ENCODE results near the gene IFIT2. TPM values are rescaled to one million over a fixed set of nuclear protein-coding genes. Genes with fewer than 3 reads are reported as not detected.

IFIT2 gene
- total RNA-seq, 1 experiment from 2014 or later: 1.7 TPM

- BruUV-seq (replicated peaks): no TSS peak
- intact Hi-C loops (cut with micrococcal nuclease; ENCODE audit: unreplicated experiment): no loop called here
- TF ChIP-seq CTCF (conservative IDR thresholded peaks at IDR 0.05; ENCODE audit: low read depth, low read length): no peak
- no peak for TF ChIP-seq EZH2 (IDR thresholded peaks at IDR 0.05; ENCODE audit: borderline replicate concordance, low read depth, low read length, poor library complexity, severe bottlenecking)
- no peaks in the 10 kb centered on the region for H3K36me3 ChIP-seq (ENCODE audit: insufficient read depth, low read length, poor library complexity, severe bottlenecking)
- no peak overlapping the region for H3K4me3 ChIP-seq (ENCODE audit: low read depth, low read length, poor library complexity, severe bottlenecking)
- CTCF ChIA-PET: interaction anchor here (0.6 kb wide), 1 partner anchor 215 kb away, joined by 7 read pairs; no protein-coding TSS in a partner anchor
- no peaks in the 10 kb centered on the region for H3K27me3 ChIP-seq (replicated peaks; ENCODE audit: insufficient read depth, low read depth, low read length, poor library complexity)
- DNase-seq (ENCODE audit: low spot score): no peak
- H3K9me3 ChIP-seq (ENCODE audit: low read depth, low read length, poor library complexity, severe bottlenecking): peaks cover 4% of the 10 kb centered on the region
- POLR2A ChIA-PET (ENCODE audit: low non-redundant PET): no interaction called here
- peaks cover 10% of the 10 kb centered on the region for H3K4me1 ChIP-seq (ENCODE audit: insufficient read depth, low read length, poor library complexity, severe bottlenecking)
- no peak overlapping the region for H3K27ac ChIP-seq (ENCODE audit: low read depth, low read length, poor library complexity, severe bottlenecking)
Measured at GRCh38 chr10:89255793-89256192, 46.1 kb upstream of the IFIT2 start.

DNA sequence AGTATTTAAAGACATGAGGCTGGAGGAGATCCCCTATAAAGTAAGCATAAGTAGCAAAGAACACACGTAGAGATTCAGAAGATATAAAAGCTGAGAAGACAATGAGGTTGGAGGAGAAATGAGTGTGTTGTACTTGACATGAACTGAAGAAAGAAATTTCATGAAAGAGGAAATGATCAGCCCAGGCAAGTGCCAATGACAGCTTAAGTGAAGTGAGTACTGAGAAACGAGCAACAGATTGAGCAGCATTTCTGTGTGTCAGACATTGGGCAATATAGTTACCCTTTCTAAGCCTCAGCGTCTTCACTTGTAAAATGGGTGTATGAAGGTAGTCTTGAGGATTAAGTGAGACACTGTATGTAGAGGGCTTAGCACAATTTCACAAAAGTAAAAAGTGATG, 45.5 kb upstream of the IFIT2 start:
- H3K27ac ChIP-seq (ENCODE audit: low read depth, low read length, poor library complexity, severe bottlenecking): no peak overlapping the region
- DNase-seq (ENCODE audit: low spot score): no peak
- no peaks in the 10 kb centered on the region for H3K36me3 ChIP-seq (ENCODE audit: insufficient read depth, low read length, poor library complexity, severe bottlenecking)

GRCh38 chr10:89256962-89257361, 44.9 kb upstream of the IFIT2 start:
- CTCF ChIA-PET: no interaction called here

More for the DNA sequence above, 45.5 kb upstream of the IFIT2 start:
- H3K9me3 ChIP-seq (ENCODE audit: low read depth, low read length, poor library complexity, severe bottlenecking): peaks cover 4% of the 10 kb centered on the region
- no peak for TF ChIP-seq CTCF (conservative IDR thresholded peaks at IDR 0.05; ENCODE audit: low read depth, low read length)
- TF ChIP-seq EZH2 (IDR thresholded peaks at IDR 0.05; ENCODE audit: borderline replicate concordance, low read depth, low read length, poor library complexity, severe bottlenecking): no peak
- BruUV-seq (replicated peaks): no TSS peak
- peaks cover 11% of the 10 kb centered on the region for H3K4me1 ChIP-seq (ENCODE audit: insufficient read depth, low read length, poor library complexity, severe bottlenecking)
- CTCF ChIA-PET: no interaction called here
- H3K27me3 ChIP-seq (replicated peaks; ENCODE audit: insufficient read depth, low read depth, low read length, poor library complexity): no peaks in the 10 kb centered on the region
- POLR2A ChIA-PET (ENCODE audit: low non-redundant PET): no interaction called here
- no peak overlapping the region for H3K4me3 ChIP-seq (ENCODE audit: low read depth, low read length, poor library complexity, severe bottlenecking)
- intact Hi-C loops (cut with micrococcal nuclease; ENCODE audit: unreplicated experiment): no loop called here

More at GRCh38 chr10:89256962-89257361, 44.9 kb upstream of the IFIT2 start:
- intact Hi-C loops (cut with micrococcal nuclease; ENCODE audit: unreplicated experiment): no loop called here
- DNase-seq (ENCODE audit: low spot score): no peak
- POLR2A ChIA-PET (ENCODE audit: low non-redundant PET): no interaction called here
- H3K9me3 ChIP-seq (ENCODE audit: low read depth, low read length, poor library complexity, severe bottlenecking): peaks cover 4% of the 10 kb centered on the region
- no peaks in the 10 kb centered on the region for H3K36me3 ChIP-seq (ENCODE audit: insufficient read depth, low read length, poor library complexity, severe bottlenecking)
- H3K27ac ChIP-seq (ENCODE audit: low read depth, low read length, poor library complexity, severe bottlenecking): no peak overlapping the region
- H3K4me3 ChIP-seq (ENCODE audit: low read depth, low read length, poor library complexity, severe bottlenecking): no peak overlapping the region
- BruUV-seq (replicated peaks): no TSS peak
- no peaks in the 10 kb centered on the region for H3K27me3 ChIP-seq (replicated peaks; ENCODE audit: insufficient read depth, low read depth, low read length, poor library complexity)
- peaks cover 11% of the 10 kb centered on the region for H3K4me1 ChIP-seq (ENCODE audit: insufficient read depth, low read length, poor library complexity, severe bottlenecking)
- TF ChIP-seq CTCF (conservative IDR thresholded peaks at IDR 0.05; ENCODE audit: low read depth, low read length) (no peak), EZH2 (IDR thresholded peaks at IDR 0.05; ENCODE audit: borderline replicate concordance, low read depth, low read length, poor library complexity, severe bottlenecking) (no peak)

Data from A673 (cell line).